NB4 (cell line): Measurements from ENCODE around the gene TAS1R3.

Source experiments
- CTCF ChIP-seq: IDR thresholded peaks from one replicate; pipeline ENCODE4 v1.5.1; 2012; ENCODE audit warnings: low read depth, low read length
- MYC ChIP-seq: IDR thresholded peaks from 2 replicates; pipeline ENCODE4 v1.6.1; 2011; ENCODE audit warnings: low read depth, low read length
- POLR2A ChIP-seq: IDR thresholded peaks from 2 replicates; pipeline ENCODE4 v1.6.1; 2011; ENCODE audit warnings: mild to moderate bottlenecking; ENCODE audit not compliant: insufficient read length; ENCODE audit errors: extremely low read depth

DNA sequence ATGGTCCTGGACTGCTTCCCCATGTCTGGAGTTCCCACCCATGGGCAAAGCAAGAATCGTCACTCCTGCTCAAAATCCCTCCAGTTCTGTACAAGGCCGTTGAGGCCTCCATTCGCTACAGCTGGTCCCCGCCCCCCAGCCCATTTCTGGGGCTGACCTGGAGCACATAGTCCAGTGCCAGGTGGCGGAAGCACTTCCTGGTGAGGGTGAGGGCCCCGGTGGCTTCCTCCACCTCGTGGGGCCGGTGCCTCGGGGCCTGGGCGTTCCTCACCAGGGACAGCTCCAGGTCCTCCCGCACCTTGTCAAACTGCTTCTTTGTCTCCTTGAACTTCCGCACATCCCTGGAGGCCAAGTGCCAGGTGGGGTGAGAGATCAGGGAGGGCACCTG, 30.7 kb upstream of the TAS1R3 start:
- TF ChIP-seq CTCF, result no peak
- no peak for TF ChIP-seq POLR2A
- no peak for TF ChIP-seq MYC
